ENCODE results near the gene BLTP3B. TPM values are rescaled to one million over a fixed set of nuclear protein-coding genes. Genes with fewer than 3 reads are reported as not detected.

BLTP3B gene
- total RNA-seq, 2 donors from 2014 or later: 4.0 to 8.6 TPM

GRCh38 chr12:100123316-100124095 lies 19.2 kb downstream of the BLTP3B start:
- WGBS, 2 donors: 74 to 80% methylated on average over 8 of the region's 8 CpGs
- H3K4me1 ChIP-seq: peaks cover 20% of the 10 kb centered on the region
- no peaks in the 10 kb centered on the region for H3K36me3 ChIP-seq (replicated peaks in 1 of 2; ENCODE audit: insufficient read depth in 1 of 2, low read depth in 2 of 2)
- H3K9me3 ChIP-seq: no peaks in the 10 kb centered on the region
- ATAC-seq (no peak), DNase-seq (no peak)
- intact Hi-C loops (cut with DNase I): no loop called here
- H3K4me3 ChIP-seq: no peak overlapping the region
- no peaks in the 10 kb centered on the region for H3K27me3 ChIP-seq
- TF ChIP-seq POLR2A (IDR thresholded peaks at IDR 0.05) (no peak), CTCF (IDR thresholded peaks at IDR 0.05) (no peak)
- H3K27ac ChIP-seq: no peak overlapping the region

GRCh38 chr12:100120355-100120754 lies 22.3 kb downstream of the BLTP3B start:
- TF ChIP-seq POLR2A (IDR thresholded peaks at IDR 0.05) (no peak), CTCF (IDR thresholded peaks at IDR 0.05) (no peak)
- DNase-seq (no peak), ATAC-seq (no peak)
- no peaks in the 10 kb centered on the region for H3K27me3 ChIP-seq
- H3K4me3 ChIP-seq: no peak overlapping the region
- 94 to 100% methylated on average over 1 of the region's 1 CpG for WGBS, 2 donors
- intact Hi-C loops (cut with DNase I): no loop called here
- no peaks in the 10 kb centered on the region for H3K9me3 ChIP-seq
- no peaks in the 10 kb centered on the region for H3K36me3 ChIP-seq (replicated peaks in 1 of 2; ENCODE audit: insufficient read depth in 1 of 2, low read depth in 2 of 2)
- H3K27ac ChIP-seq: no peak overlapping the region
- no peaks in the 10 kb centered on the region for H3K4me1 ChIP-seq

- DNase-seq (no peak), ATAC-seq (no peak)
- Histone ChIP-seq H3K4me1 (no peaks in the 10 kb centered on the region), H3K27ac (no peak overlapping the region), H3K27me3 (no peaks in the 10 kb centered on the region), H3K9me3 (no peaks in the 10 kb centered on the region), H3K4me3 (no peak overlapping the region), H3K36me3 (replicated peaks in 1 of 2; ENCODE audit: insufficient read depth in 1 of 2, low read depth in 2 of 2) (no peaks in the 10 kb centered on the region)
- no peak for TF ChIP-seq CTCF (IDR thresholded peaks at IDR 0.05)
- no peak for TF ChIP-seq POLR2A (IDR thresholded peaks at IDR 0.05)
- intact Hi-C loops (cut with DNase I): no loop called here
- WGBS, 2 donors: 91 to 94% methylated on average over 8 of the region's 8 CpGs
Observed at GRCh38 chr12:100115291-100115690, 27.4 kb downstream of the BLTP3B start.

GRCh38 chr12:100114574-100114973 lies 28.1 kb downstream of the BLTP3B start:
- H3K9me3 ChIP-seq: no peaks in the 10 kb centered on the region
- TF ChIP-seq CTCF (IDR thresholded peaks at IDR 0.05) (no peak), POLR2A (IDR thresholded peaks at IDR 0.05) (no peak)
- H3K4me1 ChIP-seq: no peaks in the 10 kb centered on the region
- DNase-seq (no peak), ATAC-seq (no peak)
- no peak overlapping the region for H3K27ac ChIP-seq
- no peaks in the 10 kb centered on the region for H3K36me3 ChIP-seq (replicated peaks in 1 of 2; ENCODE audit: insufficient read depth in 1 of 2, low read depth in 2 of 2)
- H3K4me3 ChIP-seq: no peak overlapping the region
- H3K27me3 ChIP-seq: no peaks in the 10 kb centered on the region
- intact Hi-C loops (cut with DNase I): no loop called here

- H3K4me1 ChIP-seq: no peaks in the 10 kb centered on the region
- DNase-seq: no peak
- TF ChIP-seq POLR2A (IDR thresholded peaks at IDR 0.05) (no peak), CTCF (IDR thresholded peaks at IDR 0.05) (no peak)
- no peak overlapping the region for H3K27ac ChIP-seq
- no peak for ATAC-seq
- no peaks in the 10 kb centered on the region for H3K9me3 ChIP-seq
- H3K4me3 ChIP-seq: no peak overlapping the region
- H3K36me3 ChIP-seq (replicated peaks in 1 of 2; ENCODE audit: insufficient read depth in 1 of 2, low read depth in 2 of 2): no peaks in the 10 kb centered on the region
- intact Hi-C loops (cut with DNase I): no loop called here
- H3K27me3 ChIP-seq: no peaks in the 10 kb centered on the region
- WGBS, 2 donors: 87 to 93% methylated on average over 4 of the region's 4 CpGs
Observed at GRCh38 chr12:100110276-100110675, 32.4 kb downstream of the BLTP3B start.

Data from body of pancreas (tissue), 4 donors.